Subcutaneous adipose tissue (tissue), 4 donors: ENCODE results near the gene ARHGEF33. TPM values are rescaled to one million over a fixed set of nuclear protein-coding genes. Genes with fewer than 3 reads are reported as not detected.

Experiments used
- CTCF ChIP-seq: fragments of 450-650 bp; IDR thresholded peaks from one replicate; pipeline ENCODE4 v1.5.1; 2016; ENCODE audit warnings: low read depth, mild to moderate bottlenecking, control low read depth, antibody characterized with exemption, moderate library complexity
- total RNA-seq, 4 donors: library from RNA; depleted of rRNA; stranded (reverse); fragments of >200 nt; gene quantifications; one replicate each; pipeline ENCODE4 v1.1.0, GENCODE V29; 2016

The ARHGEF33 gene
- total RNA-seq, 4 donors from 2014 or later: 0.38 to 3.1 (median 1.1) TPM

- TF ChIP-seq CTCF: no peak
Measured at GRCh38 chr2:38889045-38889444, 630 bp upstream of the ARHGEF33 start.

GRCh38 chr2:38892819-38893218 is 3.1 kb downstream of the ARHGEF33 start:
- no peak for TF ChIP-seq CTCF

- no peak for TF ChIP-seq CTCF
Measured at GRCh38 chr2:38898256-38898655, 8.6 kb downstream of the ARHGEF33 start.

GRCh38 chr2:38900726-38901125 is 11.1 kb downstream of the ARHGEF33 start:
- no peak for TF ChIP-seq CTCF

- no peak for TF ChIP-seq CTCF
Measured at GRCh38 chr2:38905251-38905650, 15.6 kb downstream of the ARHGEF33 start.

- TF ChIP-seq CTCF: no peak
Measured at GRCh38 chr2:38907242-38907641, 17.6 kb downstream of the ARHGEF33 start.

- TF ChIP-seq CTCF: no peak
Measured at GRCh38 chr2:38907743-38908562, 18.3 kb downstream of the ARHGEF33 start.
